Stimulated activated CD8-positive, alpha-beta memory T cell treated with anti-CD3 and anti-CD28 coated beads, Interleukin-7, amount 100 ng/mL, for 4 hours (primary cell): Measurements from ENCODE around the gene COA1.
A peak's percentile ranks its signal among the peaks of the same experiment; 100 is the strongest.
"Not testable (repeated sequence)": the region's sequence is repeated elsewhere in the genome, so short reads cannot be mapped to it uniquely, and the experiment has no call there.

Experiments used
- DNase-seq, 2 donors: peaks; one replicate each; pipeline ENCODE4 v3.0.0-alpha.2; 2020; ENCODE audit warnings: low read depth in 2 of 2

COA1 gene

GRCh38 chr7:43689115-43689514 is 40.2 kb downstream of the COA1 start:
- no peak for DNase-seq

GRCh38 chr7:43687866-43688265 is 41.5 kb downstream of the COA1 start:
- not testable (repeated sequence) for DNase-seq

DNA sequence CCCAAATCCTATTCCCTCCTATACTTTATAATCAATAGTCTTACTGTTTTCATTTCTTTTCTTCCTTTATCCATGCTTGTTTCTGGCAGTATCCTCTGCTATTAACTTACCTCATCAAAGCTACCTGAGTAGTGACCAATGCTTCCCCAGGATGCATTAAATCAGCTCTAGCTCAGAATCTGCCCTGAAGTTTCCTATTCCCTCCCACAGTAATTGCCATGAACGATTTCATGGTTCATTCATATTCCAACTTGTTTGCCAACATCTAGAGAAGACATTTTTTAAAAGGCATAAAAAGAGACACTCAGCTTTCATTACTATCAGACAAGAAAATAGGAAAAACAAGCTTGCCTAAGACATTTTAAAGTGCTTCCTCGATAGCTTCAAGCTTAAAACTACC is 42.3 kb downstream of the COA1 start:
- no peak for DNase-seq

GRCh38 chr7:43680736-43681135 is 48.6 kb downstream of the COA1 start:
- DNase-seq: no peak

DNA sequence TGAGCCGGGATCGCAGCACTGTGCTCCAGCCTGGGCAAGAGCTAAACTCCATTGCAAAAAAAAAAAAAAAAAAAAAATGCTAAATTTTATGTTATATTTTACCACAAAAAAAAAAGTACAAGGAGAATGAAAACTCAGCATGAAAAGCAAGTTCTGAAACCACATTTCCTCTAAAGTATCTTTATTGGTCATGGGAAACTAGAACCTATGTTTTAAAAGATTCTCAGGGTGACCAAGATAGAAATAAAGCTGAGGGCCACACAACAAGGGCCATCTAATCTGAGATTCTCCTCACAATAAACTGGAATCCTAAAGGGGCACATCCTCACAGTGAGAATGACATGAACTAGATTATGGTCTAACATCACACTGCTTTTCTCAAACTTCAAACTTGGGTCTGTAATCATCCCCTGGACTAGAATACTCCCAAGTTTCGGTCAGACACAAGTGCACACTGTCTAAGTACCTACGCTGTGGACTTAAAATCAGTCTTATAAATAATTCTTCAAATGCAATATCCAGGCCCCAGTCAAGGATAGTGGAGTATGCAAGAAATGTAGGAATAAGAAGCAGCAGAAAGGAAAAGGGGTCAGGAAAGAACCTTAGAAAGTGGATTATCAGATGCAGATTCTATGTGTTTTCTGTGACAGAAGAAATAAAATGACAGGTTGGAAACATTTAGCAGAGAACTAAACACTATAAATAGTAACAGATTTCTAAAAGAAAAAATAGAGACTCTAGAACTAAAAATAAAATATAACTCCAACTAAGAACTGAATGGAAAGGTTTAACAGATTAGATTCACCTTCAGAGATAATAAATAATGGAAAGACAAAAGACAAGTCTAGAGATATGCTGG is 49.9 kb downstream of the COA1 start:
- DNase-seq: no peak

GRCh38 chr7:43678315-43678714 is 51.0 kb downstream of the COA1 start:
- no peak for DNase-seq

- DNase-seq: no peak
Measured at GRCh38 chr7:43677864-43678263, 51.5 kb downstream of the COA1 start.

DNA sequence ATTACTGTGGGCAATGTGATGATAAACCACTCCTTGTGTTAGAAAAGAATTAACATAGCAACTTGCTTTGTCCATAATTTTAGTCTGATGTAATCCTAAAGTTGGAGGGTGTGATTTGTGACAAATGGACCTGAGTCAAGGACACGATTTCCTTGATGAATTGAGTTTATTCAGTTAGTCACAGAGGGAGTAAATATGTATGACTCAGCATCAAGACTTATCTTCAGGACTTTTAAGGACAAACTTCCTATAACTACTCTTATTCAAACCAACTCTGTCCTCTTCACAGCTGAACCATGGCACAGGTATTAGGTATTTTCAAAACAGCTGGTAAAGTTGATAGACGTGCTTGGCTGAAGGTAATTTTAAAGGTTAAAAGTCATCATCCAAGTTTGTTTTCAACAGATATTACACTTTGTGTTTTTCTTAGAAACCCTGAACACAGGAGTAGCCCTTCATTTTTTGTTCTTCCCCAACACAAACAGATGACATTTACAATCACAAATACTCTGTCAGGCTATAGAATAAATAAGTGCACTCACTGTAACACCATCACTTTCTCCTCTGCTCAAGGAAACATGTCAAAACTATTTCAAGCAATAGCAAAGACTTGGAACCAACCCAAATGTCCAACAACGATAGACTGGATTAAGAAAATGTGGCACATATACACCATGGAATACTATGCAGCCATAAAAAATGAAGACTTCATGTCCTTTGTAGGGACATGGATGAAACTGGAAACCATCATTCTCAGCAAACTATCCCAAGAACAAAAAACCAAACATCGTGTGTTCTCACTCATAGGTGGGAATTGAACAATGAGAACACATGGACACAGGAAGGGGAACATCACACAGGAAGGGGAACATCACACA is 54.5 kb downstream of the COA1 start:
- DNase-seq: no peak

GRCh38 chr7:43673243-43673976 is 55.9 kb downstream of the COA1 start:
- DNase-seq: not testable (repeated sequence)

GRCh38 chr7:43671521-43671920 is 57.8 kb downstream of the COA1 start:
- no peak for DNase-seq

- DNase-seq: peak; percentile 62 to 65
Measured at GRCh38 chr7:43669286-43670081, 59.8 kb downstream of the COA1 start.

- no peak for DNase-seq
Measured at GRCh38 chr7:43668035-43668434, 61.3 kb downstream of the COA1 start.

- no peak for DNase-seq
Measured at GRCh38 chr7:43666938-43667337, 62.4 kb downstream of the COA1 start.

DNA sequence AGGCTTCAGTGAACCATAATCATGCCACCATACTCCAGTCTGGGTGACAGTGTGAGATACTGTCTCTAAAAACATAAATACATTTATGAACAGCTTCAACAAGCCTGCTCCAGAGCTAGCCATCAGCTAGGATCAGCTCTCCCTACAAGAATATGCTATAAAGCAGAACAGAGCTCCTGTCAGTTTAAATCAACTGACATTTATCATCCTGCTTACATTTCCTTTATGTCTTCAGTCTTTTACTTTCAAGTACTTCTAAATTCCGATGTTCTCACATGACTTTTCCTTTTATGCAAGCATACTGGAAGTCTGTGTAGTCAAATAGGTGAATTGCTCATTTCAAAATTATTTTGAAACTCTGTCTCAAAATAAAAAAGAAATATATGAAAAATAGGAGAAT is 64.6 kb downstream of the COA1 start:
- no peak for DNase-seq

- DNase-seq: no peak
Measured at GRCh38 chr7:43660141-43660540, 69.2 kb downstream of the COA1 start.

DNA sequence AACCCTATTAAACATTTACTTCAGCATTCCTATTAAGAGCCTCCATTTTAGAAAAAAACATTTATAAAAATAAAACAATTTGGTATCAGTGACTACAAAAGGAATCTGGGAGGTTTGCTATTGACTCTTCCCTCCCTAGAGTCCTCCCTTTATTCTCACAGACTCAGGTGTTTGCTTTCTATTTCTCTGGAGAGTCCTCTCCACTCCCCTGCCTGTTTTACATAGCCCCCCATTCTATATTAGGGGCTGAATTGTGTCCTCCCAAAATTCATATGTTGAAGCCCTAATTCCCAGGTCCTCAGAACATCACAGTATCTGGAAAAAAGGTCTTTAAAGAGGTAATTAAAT is 69.8 kb downstream of the COA1 start:
- no peak for DNase-seq

DNA sequence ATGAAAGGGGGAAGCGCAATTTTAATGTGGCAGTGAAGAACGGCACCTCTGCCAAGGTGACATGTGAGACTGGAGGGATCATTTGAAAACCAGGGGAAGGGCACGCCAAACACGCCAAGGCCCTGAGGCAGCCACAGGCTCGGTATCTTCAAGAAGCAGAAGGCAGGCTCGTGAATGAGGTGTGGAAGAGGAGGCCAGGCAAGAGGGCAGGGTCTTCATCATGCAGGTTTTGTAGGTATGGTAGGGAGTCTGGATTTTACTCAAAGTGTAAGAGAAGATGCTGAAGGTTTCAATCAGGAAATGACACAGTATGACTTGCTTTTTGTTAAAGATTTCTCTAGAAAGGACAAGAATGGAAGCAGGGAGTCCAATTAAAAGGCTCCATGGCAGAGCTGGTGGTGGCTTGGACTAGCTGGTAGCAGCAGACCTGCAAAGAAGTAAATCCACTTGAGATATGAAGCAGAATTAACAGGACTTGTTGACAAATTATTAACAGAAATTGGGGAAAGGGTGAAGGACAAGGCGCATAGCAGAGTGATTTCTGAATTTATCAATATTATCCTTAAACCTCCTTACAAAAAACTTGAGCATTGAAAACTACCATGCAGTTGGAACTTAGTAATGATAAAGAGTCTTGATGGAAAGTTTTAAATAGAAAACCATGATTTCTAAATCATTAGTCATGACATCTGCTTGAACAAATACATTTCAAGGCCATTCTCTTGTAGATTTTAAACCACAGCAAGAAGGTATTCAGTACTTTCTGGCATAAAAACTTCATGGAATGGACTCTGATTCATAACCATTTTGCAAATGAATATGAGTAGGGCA is 70.4 kb downstream of the COA1 start:
- DNase-seq: no peak

GRCh38 chr7:43656997-43657396 is 72.3 kb downstream of the COA1 start:
- no peak for DNase-seq

DNA sequence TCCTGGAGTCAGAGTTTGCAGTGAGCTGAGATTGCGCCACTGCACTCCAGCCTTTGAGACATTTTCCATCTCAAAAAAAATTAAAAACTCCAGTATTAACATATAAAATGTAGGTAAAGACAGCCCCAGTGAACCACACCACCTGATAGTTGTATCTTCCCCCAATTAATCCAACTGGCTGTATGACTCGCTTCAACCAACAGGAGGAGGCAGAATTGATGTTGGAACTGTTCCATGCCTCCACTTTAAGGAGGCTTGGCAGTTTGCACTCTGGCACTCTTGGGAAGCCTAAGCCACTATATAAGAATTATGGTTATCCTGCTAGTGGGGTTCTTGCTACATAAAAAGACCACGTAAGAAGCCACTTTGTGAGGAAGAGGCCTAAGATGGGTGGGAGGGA is 73.7 kb downstream of the COA1 start:
- no peak for DNase-seq

DNA sequence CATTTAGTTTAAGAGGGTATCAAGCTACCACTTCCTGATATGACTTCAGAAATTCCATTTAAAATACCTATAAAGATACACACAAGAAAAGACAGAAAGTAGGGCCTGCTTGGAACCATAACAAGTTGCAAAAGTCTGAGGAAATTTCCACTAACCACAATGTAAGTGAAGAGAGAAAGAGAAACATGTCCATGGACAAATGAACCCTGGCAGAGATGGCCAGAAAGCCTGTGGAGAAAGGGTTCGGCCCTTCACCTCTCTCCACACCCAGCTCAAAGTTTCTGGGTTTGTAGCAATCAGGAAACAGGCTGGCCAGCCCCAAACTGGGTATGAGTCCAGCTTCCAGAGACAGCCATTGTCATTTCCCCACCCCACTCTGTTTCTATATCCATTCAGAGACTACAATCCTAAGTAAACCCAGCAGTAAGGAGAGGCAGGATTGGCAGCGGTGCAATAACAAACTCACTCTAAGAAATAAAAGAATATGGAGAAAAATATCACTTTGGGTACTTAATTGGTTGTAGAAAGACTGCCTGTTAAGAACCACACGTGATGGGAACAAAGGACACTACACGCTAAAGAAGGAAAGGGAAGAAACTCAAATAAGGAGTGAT is 75.3 kb downstream of the COA1 start:
- DNase-seq: no peak
